Upper lobe of left lung (tissue), 6 donors: ENCODE data around the gene MYLK. TPM values are rescaled to one million over a fixed set of nuclear protein-coding genes. Genes with fewer than 3 reads are reported as not detected.

Source experiments
- ATAC-seq, 2 donors: fragments of 200-7000 bp; cut with Tn5 transposase; one replicate each; pipeline ENCODE4 v1.9.1; 2022; ENCODE audit warnings: mild to moderate bottlenecking in 2 of 2, moderate library complexity in 2 of 2; ENCODE audit not compliant: low FRiP score in 2 of 2
- DNase-seq, 2 donors: peaks; one replicate each; pipeline ENCODE4 v3.0.0-alpha.2; 2019 to 2020
- H3K27ac ChIP-seq, 4 donors: fragments of 200-600 bp; sonication (generic); one replicate each; pipeline ENCODE4 v1.5.1; 2016 to 2019
- H3K27me3 ChIP-seq, 4 donors: fragments of 200-600 bp; sonication (generic); one replicate each; pipeline ENCODE4 v1.5.1; 2017 to 2019
- H3K36me3 ChIP-seq, 4 donors: fragments of 200-600 bp; sonication (generic); one replicate each; pipeline ENCODE4 v1.5.1; 2016 to 2019
- H3K4me1 ChIP-seq, 4 donors: fragments of 200-600 bp; sonication (generic); one replicate each; pipeline ENCODE4 v1.5.1; 2018 to 2019
- H3K4me3 ChIP-seq, 4 donors: fragments of 200-600 bp; sonication (generic); one replicate each; pipeline ENCODE4 v1.5.1; 2017 to 2019; ENCODE audit warnings: mild to moderate bottlenecking in 2 of 4, moderate library complexity in 1 of 4
- H3K9me3 ChIP-seq, 4 donors: fragments of 200-600 bp; sonication (generic); one replicate each; pipeline ENCODE4 v1.5.1; 2018 to 2019
- EP300 ChIP-seq, 4 donors: sonication (generic); formaldehyde crosslinking; IDR thresholded peaks; one replicate each; pipeline ENCODE4 v1.5.1; 2017; ENCODE audit warnings: antibody characterized with exemption in 4 of 4, control low read depth in 2 of 4
- POLR2A ChIP-seq, 4 donors: fragments of 450-650 bp; IDR thresholded peaks; one replicate each; pipeline ENCODE4 v1.5.1; 2016 to 2017; ENCODE audit warnings: antibody characterized with exemption in 4 of 4, mild to moderate bottlenecking in 2 of 4
- POLR2AphosphoS5 ChIP-seq, 2 donors: sonication (generic); formaldehyde crosslinking; IDR thresholded peaks; one replicate each; pipeline ENCODE4 v1.5.1; 2017; ENCODE audit warnings: antibody characterized with exemption in 2 of 2
- WGBS, 2 donors: methylation state at CpG; one replicate each; pipeline ENCODE4 v1.1.5; 2017 to 2018; 5-methylcytosine and 5-hydroxymethylcytosine counted together
- total RNA-seq, 6 donors: library from RNA; depleted of rRNA in 4 of 6; stranded (reverse); fragments of >200 nt in 4 of 6; gene quantifications; one replicate each; pipeline versions ENCODE4 v1.1.0 to v1.2.1, GENCODE V29; 2016 to 2021
- TF ChIP-seq, protein P1 (sequence below), 6 experiments: fragments of 450-650 bp in 4 of 6; fragments of 200-600 bp in 2 of 6; sonication (generic) in 2 of 6; IDR thresholded peaks; one replicate each; pipeline ENCODE4 v1.5.1; 2016 to 2019; ENCODE audit warnings: antibody characterized with exemption in 6 of 6
- donor health status: DM: no; HTN: no; CAD: no; lungs with moderate emphysema.
- donor health status: DM: no; HTN: yes; CAD: no; lungs with severe emphysema.

Gene MYLK
- total RNA-seq, 6 donors from 2014 or later = 105 to 378 (median 160) TPM

GRCh38 chr3:123795471-123796251 is 88.5 kb downstream of the MYLK start:
- 76 to 77% methylated on average over 4 of the region's 4 CpGs for WGBS, 2 donors
- no peaks in the 10 kb centered on the region for H3K36me3 ChIP-seq
- no peaks in the 10 kb centered on the region for H3K27me3 ChIP-seq
- ATAC-seq (no peak), DNase-seq (no peak)
- TF ChIP-seq POLR2AphosphoS5 (IDR thresholded peaks at IDR 0.05) (no peak), POLR2A (IDR thresholded peaks at IDR 0.05) (no peak), EP300 (IDR thresholded peaks at IDR 0.05) (no peak)
- TF ChIP-seq, protein P1, sequence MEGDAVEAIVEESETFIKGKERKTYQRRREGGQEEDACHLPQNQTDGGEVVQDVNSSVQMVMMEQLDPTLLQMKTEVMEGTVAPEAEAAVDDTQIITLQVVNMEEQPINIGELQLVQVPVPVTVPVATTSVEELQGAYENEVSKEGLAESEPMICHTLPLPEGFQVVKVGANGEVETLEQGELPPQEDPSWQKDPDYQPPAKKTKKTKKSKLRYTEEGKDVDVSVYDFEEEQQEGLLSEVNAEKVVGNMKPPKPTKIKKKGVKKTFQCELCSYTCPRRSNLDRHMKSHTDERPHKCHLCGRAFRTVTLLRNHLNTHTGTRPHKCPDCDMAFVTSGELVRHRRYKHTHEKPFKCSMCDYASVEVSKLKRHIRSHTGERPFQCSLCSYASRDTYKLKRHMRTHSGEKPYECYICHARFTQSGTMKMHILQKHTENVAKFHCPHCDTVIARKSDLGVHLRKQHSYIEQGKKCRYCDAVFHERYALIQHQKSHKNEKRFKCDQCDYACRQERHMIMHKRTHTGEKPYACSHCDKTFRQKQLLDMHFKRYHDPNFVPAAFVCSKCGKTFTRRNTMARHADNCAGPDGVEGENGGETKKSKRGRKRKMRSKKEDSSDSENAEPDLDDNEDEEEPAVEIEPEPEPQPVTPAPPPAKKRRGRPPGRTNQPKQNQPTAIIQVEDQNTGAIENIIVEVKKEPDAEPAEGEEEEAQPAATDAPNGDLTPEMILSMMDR (IDR thresholded peaks at IDR 0.05) = no peak
- H3K27ac ChIP-seq = peak overlapping the region in 2 of 4 donors; percentile 19 to 23
- H3K9me3 ChIP-seq = no peaks in the 10 kb centered on the region
- no peaks in the 10 kb centered on the region for H3K4me1 ChIP-seq
- H3K4me3 ChIP-seq = no peak overlapping the region

- Histone ChIP-seq H3K27ac (no peak overlapping the region), H3K9me3 (no peaks in the 10 kb centered on the region), H3K4me1 (peaks cover 0 to 5% (median 0%) of the 10 kb centered on the region in 4 donors), H3K27me3 (no peaks in the 10 kb centered on the region), H3K36me3 (no peaks in the 10 kb centered on the region), H3K4me3 (no peak overlapping the region)
- no peak for DNase-seq
- TF ChIP-seq EP300 (IDR thresholded peaks at IDR 0.05) (no peak), POLR2AphosphoS5 (IDR thresholded peaks at IDR 0.05) (no peak), POLR2A (IDR thresholded peaks at IDR 0.05) (no peak)
- TF ChIP-seq, protein P1 (IDR thresholded peaks at IDR 0.05) = no peak
- ATAC-seq = no peak
- 87 to 89% methylated on average over 9 of the region's 9 CpGs for WGBS, 2 donors
Measured at GRCh38 chr3:123793425-123793824, 90.7 kb downstream of the MYLK start.

GRCh38 chr3:123792473-123793201 is 91.5 kb downstream of the MYLK start:
- 84 to 88% methylated on average over 6 of the region's 6 CpGs for WGBS, 2 donors
- H3K27ac ChIP-seq = no peak overlapping the region
- H3K27me3 ChIP-seq = no peaks in the 10 kb centered on the region
- DNase-seq (no peak), ATAC-seq (peak in 1 of 2 donors; percentile 44)
- H3K36me3 ChIP-seq = no peaks in the 10 kb centered on the region
- peaks cover 0 to 5% (median 0%) of the 10 kb centered on the region in 4 donors for H3K4me1 ChIP-seq
- H3K4me3 ChIP-seq = no peak overlapping the region
- no peaks in the 10 kb centered on the region for H3K9me3 ChIP-seq
- TF ChIP-seq EP300 (IDR thresholded peaks at IDR 0.05) = no peak
- TF ChIP-seq POLR2A (IDR thresholded peaks at IDR 0.05) = no peak
- TF ChIP-seq, protein P1 (IDR thresholded peaks at IDR 0.05) = no peak
- TF ChIP-seq POLR2AphosphoS5 (IDR thresholded peaks at IDR 0.05) = no peak

DNA sequence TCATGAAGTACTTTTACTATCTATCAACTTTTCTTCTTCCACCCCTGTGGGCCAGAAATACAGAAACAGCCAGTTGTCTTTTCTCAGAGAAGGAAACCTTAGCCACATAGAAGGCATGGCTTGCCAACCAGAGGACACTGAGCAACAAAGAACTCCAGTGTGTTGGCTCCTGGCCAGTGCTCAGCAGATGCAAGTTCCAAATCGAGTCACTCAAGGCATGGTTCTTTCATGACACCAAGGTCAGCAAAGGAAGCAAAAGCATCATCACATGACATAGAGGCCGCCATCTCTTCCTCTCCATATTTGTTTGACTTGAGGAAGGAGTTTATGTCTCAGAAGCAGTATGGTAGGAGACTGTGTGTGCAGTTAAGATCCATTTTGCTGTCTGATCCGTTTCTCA is 92.2 kb downstream of the MYLK start:
- ATAC-seq (no peak), DNase-seq (no peak)
- Histone ChIP-seq H3K27ac (no peak overlapping the region), H3K36me3 (no peaks in the 10 kb centered on the region), H3K27me3 (no peaks in the 10 kb centered on the region), H3K4me3 (no peak overlapping the region), H3K4me1 (peaks cover 0 to 5% (median 0%) of the 10 kb centered on the region in 4 donors), H3K9me3 (no peaks in the 10 kb centered on the region)
- TF ChIP-seq POLR2A (IDR thresholded peaks at IDR 0.05) = no peak
- TF ChIP-seq, protein P1 (IDR thresholded peaks at IDR 0.05) = no peak
- TF ChIP-seq EP300 (IDR thresholded peaks at IDR 0.05) = no peak
- no peak for TF ChIP-seq POLR2AphosphoS5 (IDR thresholded peaks at IDR 0.05)
- WGBS, 2 donors = 69 to 72% methylated on average over 3 of the region's 3 CpGs
